B cell (primary cell): ENCODE measurements around the gene ASPG. TPM values are rescaled to one million over a fixed set of nuclear protein-coding genes. Genes with fewer than 3 reads are reported as not detected.

Experiments used
- ATAC-seq: fragments of 200-7000 bp; cut with Tn5 transposase; one replicate; pipeline ENCODE4 v1.10.0; 2021; ENCODE audit warnings: low read depth, mild to moderate bottlenecking, moderate number of reproducible peaks, moderate library complexity
- CTCF ChIA-PET: fragments of 350-600 bp; sonication (Branson Sonifier 250); formaldehyde crosslinking; loops from one replicate; lab custom pipeline; 2021; ENCODE audit warnings: antibody characterized with exemption, inconsistent platforms; lab: Charles Lee
- POLR2A ChIA-PET: fragments of 350-600 bp; sonication (Branson Sonifier 250); formaldehyde crosslinking; loops from one replicate; lab custom pipeline; 2021; ENCODE audit warnings: antibody characterized with exemption; lab: Charles Lee
- DNase-seq: peaks from one replicate; pipeline ENCODE4 v3.0.0; 2013
- H2AFZ ChIP-seq: 2 replicates; pipeline ENCODE4 v1.6.1; 2012; ENCODE audit warnings: mild to moderate bottlenecking, low read depth, low read length; ENCODE audit not compliant: insufficient read depth, poor library complexity, severe bottlenecking
- H3K27ac ChIP-seq, 2 donors: 1 replicate in 1 of 2; 2 replicates in 1 of 2; pipeline ENCODE4 v1.5.1; 2012 to 2013; ENCODE audit warnings: low read length in 2 of 2, mild to moderate bottlenecking in 2 of 2, moderate library complexity in 1 of 2
- H3K27me3 ChIP-seq, 4 experiments: fragments of 200-600 bp in 1 of 4; sonication (generic) in 1 of 4; replicated peaks in 1 of 4; 1 replicate in 2 of 4; 2 replicates in 2 of 4; pipeline versions ENCODE4 v1.6.1 to v1.7.0; 2013 to 2016; ENCODE audit warnings: low read length in 3 of 4, mild to moderate bottlenecking in 2 of 4, mixed read lengths in 1 of 4, moderate library complexity in 1 of 4; ENCODE audit not compliant: insufficient read depth in 4 of 4, control insufficient read depth in 3 of 4; ENCODE audit errors: control extremely low read depth in 1 of 4
- H3K36me3 ChIP-seq, 2 experiments: replicated peaks in 1 of 2; 1 replicate in 1 of 2; 2 replicates in 1 of 2; pipeline versions ENCODE4 v1.6.1 to v1.7.1; 2013; ENCODE audit warnings: low read length in 1 of 2; ENCODE audit not compliant: insufficient read depth in 2 of 2, control insufficient read depth in 1 of 2; ENCODE audit errors: control extremely low read depth in 1 of 2, extremely low read depth in 1 of 2
- H3K4me1 ChIP-seq, 2 donors: fragments of 200-600 bp in 1 of 2; sonication (generic) in 1 of 2; 1 replicate in 1 of 2; 2 replicates in 1 of 2; pipeline versions ENCODE4 v1.5.1 to v1.6.1; 2013 to 2017; ENCODE audit warnings: low read length in 2 of 2; ENCODE audit not compliant: control insufficient read depth in 2 of 2, insufficient read depth in 2 of 2
- H3K4me2 ChIP-seq: replicated peaks from 2 replicates; pipeline ENCODE3; 2012; ENCODE audit warnings: mild to moderate bottlenecking, low read depth, low read length; ENCODE audit not compliant: poor library complexity, severe bottlenecking
- H3K4me3 ChIP-seq, 5 experiments: fragments of 200-600 bp in 1 of 5; sonication (generic) in 1 of 5; 1 replicate in 3 of 5; 2 replicates in 2 of 5; pipeline versions ENCODE4 v1.5.1 to v1.7.0; 2011 to 2016; ENCODE audit warnings: low read length in 4 of 5, mild to moderate bottlenecking in 4 of 5, low read depth in 2 of 5, control low read depth in 1 of 5, moderate library complexity in 1 of 5; ENCODE audit not compliant: insufficient read depth in 1 of 5; ENCODE audit errors: control extremely low read depth in 1 of 5, extremely low read depth in 1 of 5
- H3K79me2 ChIP-seq: fragments of 200-600 bp; sonication (generic); one replicate; pipeline ENCODE4 v1.6.0; 2016; ENCODE audit warnings: low read length; ENCODE audit not compliant: control insufficient read depth, insufficient read depth
- H3K9ac ChIP-seq: fragments of 200-600 bp; sonication (generic); 2 replicates; pipeline ENCODE4 v1.6.1; 2017; ENCODE audit warnings: mild to moderate bottlenecking, low read length, moderate library complexity
- H3K9me3 ChIP-seq, 3 donors: one replicate each; pipeline versions ENCODE4 v1.6.1 to v1.7.1; 2013; ENCODE audit warnings: low read length in 2 of 3; ENCODE audit not compliant: control insufficient read depth in 2 of 3, insufficient read depth in 1 of 3; ENCODE audit errors: control extremely low read depth in 1 of 3
- H4K20me1 ChIP-seq: 2 replicates; pipeline ENCODE4 v1.6.0; 2012; ENCODE audit warnings: mild to moderate bottlenecking, low read length; ENCODE audit not compliant: insufficient read depth, control insufficient read depth, poor library complexity, severe bottlenecking
- H3K27ac Mint-ChIP-seq: one replicate; pipeline ENCODE4 v1.8.0; 2021; ENCODE audit warnings: mixed read lengths
- H3K27me3 Mint-ChIP-seq: one replicate; pipeline ENCODE4 v1.8.0; 2021; ENCODE audit warnings: mixed read lengths
- H3K4me1 Mint-ChIP-seq: one replicate; pipeline ENCODE4 v1.8.0; 2021; ENCODE audit warnings: mixed read lengths
- H3K4me3 Mint-ChIP-seq: one replicate; pipeline ENCODE4 v1.8.0; 2021; ENCODE audit warnings: mixed read lengths
- H3K9me3 Mint-ChIP-seq: one replicate; pipeline ENCODE4 v1.8.0; 2022; ENCODE audit warnings: mixed read lengths; ENCODE audit not compliant: insufficient read depth
- EZH2 ChIP-seq: IDR thresholded peaks from 2 replicates; pipeline ENCODE4 v1.6.1; 2012; ENCODE audit warnings: borderline replicate concordance, low read depth, mild to moderate bottlenecking, moderate library complexity, low read length; ENCODE audit not compliant: insufficient read depth, poor library complexity, severe bottlenecking
- WGBS: methylation state at CpG from one replicate; pipeline ENCODE4 v1.1.5; 2013; ENCODE audit warnings: missing lambda C conversion rate; ENCODE audit not compliant: insufficient coverage; 5-methylcytosine and 5-hydroxymethylcytosine counted together
- intact Hi-C: fragments of 100-400 bp; cut with micrococcal nuclease; formaldehyde crosslinking; loops from one replicate; pipeline ENCODE4 v1.10.0; 2022
- polyA plus RNA-seq: library from polyadenylated mRNA; depleted of rRNA; stranded (reverse); fragments of >200 nt; gene quantifications from 2 replicates; pipeline ENCODE4 v1.2.3, GENCODE V29; 2012
- total RNA-seq, 2 donors: library from RNA; stranded (reverse); fragments of 120-200 nt in 1 of 2; gene quantifications; 1 replicate in 1 of 2; 2 replicates in 1 of 2; pipeline versions ENCODE4 v1.2.3 to v1.2.4, GENCODE V29; 2013 to 2022
- TF ChIP-seq, protein P1 (sequence below): fragments of 200-600 bp; IDR thresholded peaks from one replicate; pipeline ENCODE4 v1.8.0; 2022; ENCODE audit warnings: antibody characterized with exemption, mild to moderate bottlenecking

ASPG gene
- total and polyA plus RNA-seq, 2 donors (not counting 1 experiment from before 2014, with no cell fraction given) = not detected

- Histone ChIP-seq H3K4me1 (peaks cover 10% of the 10 kb centered on the region in 2 donors), H3K36me3 (no peaks in the 10 kb centered on the region), H4K20me1 (no peaks in the 10 kb centered on the region), H3K4me2 (no peak overlapping the region), H3K9me3 (peaks cover 0 to 49% (median 19%) of the 10 kb centered on the region in 3 donors), H3K27ac (no peak overlapping the region), H3K9ac (no peak overlapping the region), H3K27me3 (peaks cover 0 to 52% (median 12%) of the 10 kb centered on the region in 4 experiments), H3K79me2 (no peaks in the 10 kb centered on the region), H2AFZ (no peak overlapping the region), H3K4me3 (no peak overlapping the region)
- H3K27ac Mint-ChIP-seq = no peak overlapping the region
- TF ChIP-seq, protein P1, sequence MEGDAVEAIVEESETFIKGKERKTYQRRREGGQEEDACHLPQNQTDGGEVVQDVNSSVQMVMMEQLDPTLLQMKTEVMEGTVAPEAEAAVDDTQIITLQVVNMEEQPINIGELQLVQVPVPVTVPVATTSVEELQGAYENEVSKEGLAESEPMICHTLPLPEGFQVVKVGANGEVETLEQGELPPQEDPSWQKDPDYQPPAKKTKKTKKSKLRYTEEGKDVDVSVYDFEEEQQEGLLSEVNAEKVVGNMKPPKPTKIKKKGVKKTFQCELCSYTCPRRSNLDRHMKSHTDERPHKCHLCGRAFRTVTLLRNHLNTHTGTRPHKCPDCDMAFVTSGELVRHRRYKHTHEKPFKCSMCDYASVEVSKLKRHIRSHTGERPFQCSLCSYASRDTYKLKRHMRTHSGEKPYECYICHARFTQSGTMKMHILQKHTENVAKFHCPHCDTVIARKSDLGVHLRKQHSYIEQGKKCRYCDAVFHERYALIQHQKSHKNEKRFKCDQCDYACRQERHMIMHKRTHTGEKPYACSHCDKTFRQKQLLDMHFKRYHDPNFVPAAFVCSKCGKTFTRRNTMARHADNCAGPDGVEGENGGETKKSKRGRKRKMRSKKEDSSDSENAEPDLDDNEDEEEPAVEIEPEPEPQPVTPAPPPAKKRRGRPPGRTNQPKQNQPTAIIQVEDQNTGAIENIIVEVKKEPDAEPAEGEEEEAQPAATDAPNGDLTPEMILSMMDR = no peak
- no peak for TF ChIP-seq EZH2
- DNase-seq (no peak), ATAC-seq (no peak)
- ChIA-PET POLR2A (no interaction called here), CTCF (interaction anchor here (0.8 kb wide), 1 partner anchor 54 kb away, joined by 3 read pairs; no protein-coding TSS in a partner anchor)
- H3K27me3 Mint-ChIP-seq = peaks cover 44% of the 10 kb centered on the region
- peaks cover 3% of the 10 kb centered on the region for H3K9me3 Mint-ChIP-seq
- intact Hi-C loops = loop anchor here (1.0 kb wide), 1 partner anchor 53 kb away; no protein-coding TSS in a partner anchor
- H3K4me3 Mint-ChIP-seq = no peak overlapping the region
- 33% methylated on average over 10 of the region's 11 CpGs for WGBS
- peaks cover 2% of the 10 kb centered on the region for H3K4me1 Mint-ChIP-seq
Measured at GRCh38 chr14:104130974-104131651, 45.6 kb downstream of the ASPG start.
